Erythroblast (primary cell): Measurements from ENCODE around the gene GALNT18.

ENCODE experiments used
- GATA1 ChIP-seq: IDR thresholded peaks from 2 replicates; pipeline ENCODE4 v1.6.1; 2011; ENCODE audit warnings: low read depth, mild to moderate bottlenecking, control low read depth, low read length, moderate library complexity
- POLR2A ChIP-seq: IDR thresholded peaks from 2 replicates; pipeline ENCODE4 v1.6.1; 2011; ENCODE audit warnings: mild to moderate bottlenecking, low read length

GRCh38 chr11:11582011-11582701 is 39.6 kb downstream of the GALNT18 start:
- no peak for TF ChIP-seq POLR2A
- TF ChIP-seq GATA1, result no peak
